Natural killer cell treated with Interleukin-12 subunit alpha and Interleukin-12 subunit beta and Interleukin-15 and Interleukin-18, amount 100 ng/mL, for 72 hours (primary cell): ENCODE data around the gene PTPRE. TPM values are rescaled to one million over a fixed set of nuclear protein-coding genes. Genes with fewer than 3 reads are reported as not detected.

Source experiments
- total RNA-seq, 2 donors: library from RNA; stranded (reverse); gene quantifications; one replicate each; pipeline ENCODE4 v1.2.3, GENCODE V29; 2022

The PTPRE gene
- total RNA-seq, 2 donors from 2014 or later: 65.1 to 147 TPM

Other genes with a start within 250 kb of the PTPRE start
- not detected for gene FOXI2, start 169.9 kb upstream of the PTPRE start, total RNA-seq
- not detected for gene CLRN3, start 14.2 kb upstream of the PTPRE start, total RNA-seq
- gene MKI67, start 219.3 kb downstream of the PTPRE start, total RNA-seq: 100 to 1,000 TPM; 141 to 270 TPM